ENCODE data around the gene DOC2A. TPM values are rescaled to one million over a fixed set of nuclear protein-coding genes. Genes with fewer than 3 reads are reported as not detected.

The DOC2A gene
- total and polyA plus RNA-seq, 2 of the 4 experiments (the other 2 are of a cell fraction) = under 0.01 to 0.48 TPM

DNA sequence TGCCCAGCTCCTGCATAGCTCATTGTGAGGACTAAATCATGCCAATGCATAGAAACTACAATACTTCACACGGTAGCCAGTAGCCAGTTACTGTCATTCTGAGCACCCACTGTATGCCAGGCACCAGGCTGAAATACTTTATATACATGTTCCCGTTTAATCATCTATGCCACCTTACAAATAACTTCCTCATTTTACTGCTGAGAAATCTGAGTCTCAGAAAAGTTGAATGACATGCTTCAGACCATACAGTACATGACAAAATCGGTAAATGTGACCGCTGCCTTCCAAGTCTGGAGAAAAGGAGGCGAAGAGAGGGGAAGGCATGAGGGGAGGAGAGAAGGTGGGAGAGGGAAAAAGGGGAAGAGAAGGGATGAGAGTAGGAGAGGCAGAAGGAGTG lies 29.4 kb upstream of the DOC2A start:
- Histone ChIP-seq H3K4me3 (ENCODE audit: insufficient read depth, low read depth, low read length) (no peak overlapping the region), H3K56ac (ENCODE audit: extremely low read depth, insufficient read depth, low read length) (no peak overlapping the region), H3K9ac (ENCODE audit: low read depth, low read length) (no peak overlapping the region), H3K4me1 (ENCODE audit: control insufficient read depth, insufficient read depth, low read length) (no peaks in the 10 kb centered on the region), H3K79me1 (ENCODE audit: low read depth in 1 of 2, low read length in 2 of 2) (no peaks in the 10 kb centered on the region), H3K36me3 (ENCODE audit: control insufficient read depth, insufficient read depth, low read length) (no peaks in the 10 kb centered on the region), H2BK5ac (ENCODE audit: low read depth, low read length, poor library complexity, severe bottlenecking) (no peak overlapping the region), H3K27ac (ENCODE audit: insufficient read depth, low read length) (no peak overlapping the region), H4K5ac (ENCODE audit: low read depth, low read length) (no peak overlapping the region), H2BK120ac (ENCODE audit: low read depth, low read length) (no peak overlapping the region), H4K91ac (ENCODE audit: insufficient read depth, low read depth, low read length) (no peak overlapping the region), H3K23ac (ENCODE audit: low read depth, low read length) (no peak overlapping the region), H4K8ac (ENCODE audit: low read depth in 2 of 2, low read length in 2 of 2) (no peak overlapping the region), H3K9me3 (ENCODE audit: control insufficient read depth, insufficient read depth, low read length) (no peaks in the 10 kb centered on the region), H2BK15ac (ENCODE audit: low read depth, low read length) (no peak overlapping the region), H3K4ac (ENCODE audit: low read depth, low read length) (no peak overlapping the region), H3K4me2 (ENCODE audit: low read depth, low read length) (no peak overlapping the region), H4K20me1 (ENCODE audit: insufficient read depth, low read length) (no peaks in the 10 kb centered on the region), H2AFZ (replicated peaks; ENCODE audit: low read length, poor library complexity) (no peak overlapping the region), H2BK20ac (ENCODE audit: low read depth, low read length) (no peak overlapping the region), H3K18ac (ENCODE audit: low read depth, low read length) (no peak overlapping the region), H3K9me1 (ENCODE audit: insufficient read depth, low read length) (peaks cover 1% of the 10 kb centered on the region), H3K27me3 (ENCODE audit: control insufficient read depth, insufficient read depth, low read length) (peaks cover 12% of the 10 kb centered on the region), H3K14ac (replicated peaks; ENCODE audit: low read depth, low read length) (no peak overlapping the region), H2AK9ac (replicated peaks; ENCODE audit: low read depth, low read length, poor library complexity) (no peak overlapping the region), H2AK5ac (ENCODE audit: low read depth, low read length) (no peak overlapping the region)
- BruUV-seq (replicated peaks) = no TSS peak
- dilution Hi-C loops (cut with HindIII; ENCODE audit: low sequenced_read_pairs, unreplicated experiment) (no loop called here), in situ Hi-C loops (cut with MboI; ENCODE audit: low sequenced_read_pairs) (no loop called here), intact Hi-C loops (cut with micrococcal nuclease) (no loop called here)
- no CpG with 5 or more reads among the region's 5 CpGs for WGBS, 2 experiments (ENCODE audit: extremely low coverage in 2 of 2, insufficient read length in 1 of 2)
- no peak for DNase-seq
- no peak for ATAC-seq (ENCODE audit: low read depth)
- no peak for TF ChIP-seq NFE2L2 (IDR thresholded peaks at IDR 0.05; ENCODE audit: low read depth, low read length)
- ChIA-PET CTCF (interaction anchor here (1.4 kb wide), 1 partner anchor 8 kb away, joined by 6 read pairs; no protein-coding TSS in a partner anchor), POLR2A (ENCODE audit: unreplicated experiment) (no interaction called here)

All from IMR-90 (cell line).